Measurements from ENCODE around the gene P2RY6.

P2RY6 gene

GRCh38 chr11:73337846-73338245 lies 65.7 kb downstream of the P2RY6 start:
- no peak for DNase-seq (ENCODE audit: low spot score)

GRCh38 chr11:73338279-73338678 lies 66.1 kb downstream of the P2RY6 start:
- DNase-seq (ENCODE audit: low spot score), result no peak

GRCh38 chr11:73340164-73340563 lies 68.0 kb downstream of the P2RY6 start:
- no peak for DNase-seq (ENCODE audit: low spot score)

GRCh38 chr11:73342633-73343032 lies 70.5 kb downstream of the P2RY6 start:
- no peak for DNase-seq (ENCODE audit: low spot score)

- no peak for DNase-seq (ENCODE audit: low spot score)
Measured at GRCh38 chr11:73343076-73343873, 71.1 kb downstream of the P2RY6 start.

GRCh38 chr11:73344191-73344607 lies 72.1 kb downstream of the P2RY6 start:
- DNase-seq (ENCODE audit: low spot score), result no peak

- DNase-seq (ENCODE audit: low spot score), result no peak
Measured at GRCh38 chr11:73345481-73346160, 73.5 kb downstream of the P2RY6 start.

GRCh38 chr11:73346186-73346935 lies 74.2 kb downstream of the P2RY6 start:
- no peak for DNase-seq (ENCODE audit: low spot score)

GRCh38 chr11:73347067-73347466 lies 74.9 kb downstream of the P2RY6 start:
- DNase-seq (ENCODE audit: low spot score), result no peak
